Stomach smooth muscle (tissue), 2 donors: ENCODE data around the gene OR5C1.
A peak's percentile ranks its signal among the peaks of the same experiment; 100 is the strongest.
"Not testable (repeated sequence)": the region's sequence is repeated elsewhere in the genome, so short reads cannot be mapped to it uniquely, and the experiment has no call there.

ENCODE experiments used
- H3K27ac ChIP-seq: one replicate; pipeline ENCODE4 v1.7.0; 2013; ENCODE audit warnings: mild to moderate bottlenecking, low read length, inconsistent platforms
- H3K27me3 ChIP-seq, 2 donors: one replicate each; pipeline ENCODE4 v1.7.0; 2013; ENCODE audit warnings: low read length in 2 of 2; ENCODE audit not compliant: insufficient read depth in 2 of 2, control insufficient read depth in 1 of 2
- H3K36me3 ChIP-seq, 2 donors: one replicate each; pipeline ENCODE4 v1.7.0; 2013; ENCODE audit warnings: low read length in 2 of 2; ENCODE audit not compliant: control insufficient read depth in 2 of 2, insufficient read depth in 2 of 2
- H3K4me1 ChIP-seq: one replicate; pipeline ENCODE4 v1.7.0; 2013; ENCODE audit warnings: low read length; ENCODE audit not compliant: control insufficient read depth, insufficient read depth
- H3K4me3 ChIP-seq, 2 donors: one replicate each; pipeline ENCODE4 v1.7.0; 2013; ENCODE audit warnings: low read length in 2 of 2
- H3K9ac ChIP-seq, 2 donors: one replicate each; pipeline ENCODE4 v1.7.0; 2013; ENCODE audit warnings: low read length in 2 of 2, mild to moderate bottlenecking in 1 of 2
- H3K9me3 ChIP-seq, 2 donors: one replicate each; pipeline ENCODE4 v1.7.0; 2013; ENCODE audit warnings: low read length in 2 of 2; ENCODE audit not compliant: control insufficient read depth in 2 of 2
- donor health status: healthy.
- donor health status: Pancreatic carcinoma.

OR5C1 gene

DNA sequence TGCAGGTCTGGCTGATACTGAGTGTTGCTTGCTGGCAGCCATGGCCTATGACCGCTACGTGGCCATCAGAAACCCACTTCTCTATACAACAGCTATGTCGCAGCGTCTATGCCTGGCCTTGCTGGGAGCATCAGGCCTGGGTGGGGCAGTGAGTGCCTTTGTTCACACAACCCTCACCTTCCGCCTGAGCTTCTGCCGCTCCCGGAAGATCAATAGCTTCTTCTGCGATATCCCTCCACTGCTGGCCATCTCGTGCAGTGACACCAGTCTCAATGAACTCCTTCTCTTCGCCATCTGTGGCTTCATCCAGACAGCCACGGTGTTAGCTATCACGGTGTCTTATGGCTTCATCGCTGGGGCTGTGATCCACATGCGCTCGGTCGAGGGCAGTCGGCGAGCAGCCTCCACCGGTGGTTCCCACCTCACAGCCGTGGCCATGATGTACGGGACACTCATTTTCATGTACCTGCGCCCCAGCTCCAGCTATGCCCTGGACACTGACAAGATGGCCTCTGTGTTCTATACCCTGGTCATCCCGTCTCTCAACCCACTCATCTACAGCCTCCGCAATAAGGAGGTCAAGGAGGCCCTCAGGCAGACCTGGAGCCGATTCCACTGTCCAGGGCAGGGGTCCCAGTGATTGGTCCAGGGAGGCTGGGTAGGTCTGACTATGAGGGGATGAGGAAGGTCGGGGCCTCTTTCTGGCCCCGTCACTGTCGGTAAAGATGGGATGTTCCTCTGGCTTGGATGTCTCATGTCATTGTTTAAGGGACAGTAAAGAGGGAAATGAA, 718 bp downstream of the OR5C1 start:
- Histone ChIP-seq H3K4me3 (no peak overlapping the region), H3K27me3 (no peaks in the 10 kb centered on the region), H3K4me1 (no peaks in the 10 kb centered on the region), H3K9me3 (no peaks in the 10 kb centered on the region), H3K27ac (no peak overlapping the region), H3K36me3 (no peaks in the 10 kb centered on the region), H3K9ac (no peak overlapping the region)

DNA sequence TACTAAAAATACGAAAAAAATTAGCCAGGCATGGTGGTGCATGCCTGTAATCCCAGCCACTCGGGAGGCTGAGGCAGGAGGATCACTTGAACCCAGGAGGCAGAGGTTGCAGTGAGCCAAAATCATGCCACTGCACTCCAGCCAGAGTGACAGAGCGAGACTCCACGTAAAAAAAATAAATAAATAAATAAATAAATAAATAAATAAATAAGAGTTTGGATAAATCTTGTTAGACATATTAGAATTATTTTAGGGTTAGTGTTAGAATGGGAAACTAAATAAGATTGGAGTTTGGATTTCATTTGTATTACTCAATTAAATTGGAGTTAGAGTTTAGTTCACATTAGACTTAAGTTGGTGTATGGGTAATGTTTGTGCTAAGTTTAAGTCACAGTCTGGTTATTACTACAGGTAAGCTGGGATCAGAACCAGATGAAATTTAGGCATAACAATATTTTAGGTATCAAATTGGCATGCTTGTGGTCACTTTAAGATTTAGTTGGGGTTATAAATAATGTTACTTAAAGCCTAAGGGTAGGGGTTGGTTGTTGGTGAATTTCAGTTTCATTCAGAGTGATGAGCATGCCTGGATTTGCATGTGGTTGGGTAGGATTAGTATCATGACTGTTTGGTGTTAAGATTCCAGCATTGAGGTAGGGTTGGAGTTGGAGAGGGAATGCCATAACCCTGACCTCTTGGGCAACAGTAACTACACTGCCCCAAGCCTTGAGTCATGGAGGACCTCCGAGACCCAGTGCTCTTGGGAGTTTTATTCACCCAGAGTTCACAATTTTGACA, 3.3 kb downstream of the OR5C1 start:
- H3K27ac ChIP-seq: no peak overlapping the region
- H3K9me3 ChIP-seq: no peaks in the 10 kb centered on the region
- no peaks in the 10 kb centered on the region for H3K36me3 ChIP-seq
- H3K27me3 ChIP-seq: no peaks in the 10 kb centered on the region
- H3K4me1 ChIP-seq: no peaks in the 10 kb centered on the region
- H3K4me3 ChIP-seq: no peak overlapping the region
- no peak overlapping the region for H3K9ac ChIP-seq

DNA sequence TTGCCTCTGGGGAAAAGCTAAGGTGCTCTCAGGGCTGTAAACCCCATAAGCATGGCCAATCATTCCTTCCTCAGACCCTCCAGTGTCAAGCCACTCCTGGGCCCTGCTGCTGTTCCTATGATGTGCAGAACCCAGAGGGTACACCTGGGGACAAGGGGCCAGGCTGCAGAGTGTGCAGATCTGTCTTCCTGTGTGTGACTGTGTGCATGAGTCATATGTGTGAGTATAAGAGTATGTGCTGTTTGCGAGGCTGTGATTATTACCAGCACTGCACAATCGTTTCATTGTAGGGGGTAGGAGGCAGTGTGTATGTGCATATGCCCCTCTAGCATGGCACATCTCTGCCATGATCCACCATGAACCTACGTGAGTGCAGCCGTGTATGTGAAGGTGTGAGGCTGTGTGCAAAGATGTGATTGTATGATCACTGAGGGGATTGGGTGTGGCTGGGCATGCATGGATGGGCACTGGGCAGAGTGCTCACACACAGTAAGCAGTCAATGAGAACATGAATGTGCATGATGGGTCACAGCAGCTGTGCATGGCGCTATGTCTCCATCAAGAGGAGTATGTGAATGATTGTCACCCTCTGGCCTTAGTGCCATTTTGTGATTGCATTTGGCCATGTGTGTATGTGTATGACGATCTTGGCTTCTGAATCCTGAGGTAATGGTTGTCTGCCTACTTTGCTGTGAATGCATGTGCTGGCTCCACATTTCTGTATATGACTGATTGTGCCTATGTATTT, 8.8 kb downstream of the OR5C1 start:
- Histone ChIP-seq H3K4me3 (no peak overlapping the region), H3K27ac (no peak overlapping the region), H3K9me3 (no peaks in the 10 kb centered on the region), H3K27me3 (no peaks in the 10 kb centered on the region), H3K9ac (no peak overlapping the region), H3K36me3 (no peaks in the 10 kb centered on the region), H3K4me1 (no peaks in the 10 kb centered on the region)

DNA sequence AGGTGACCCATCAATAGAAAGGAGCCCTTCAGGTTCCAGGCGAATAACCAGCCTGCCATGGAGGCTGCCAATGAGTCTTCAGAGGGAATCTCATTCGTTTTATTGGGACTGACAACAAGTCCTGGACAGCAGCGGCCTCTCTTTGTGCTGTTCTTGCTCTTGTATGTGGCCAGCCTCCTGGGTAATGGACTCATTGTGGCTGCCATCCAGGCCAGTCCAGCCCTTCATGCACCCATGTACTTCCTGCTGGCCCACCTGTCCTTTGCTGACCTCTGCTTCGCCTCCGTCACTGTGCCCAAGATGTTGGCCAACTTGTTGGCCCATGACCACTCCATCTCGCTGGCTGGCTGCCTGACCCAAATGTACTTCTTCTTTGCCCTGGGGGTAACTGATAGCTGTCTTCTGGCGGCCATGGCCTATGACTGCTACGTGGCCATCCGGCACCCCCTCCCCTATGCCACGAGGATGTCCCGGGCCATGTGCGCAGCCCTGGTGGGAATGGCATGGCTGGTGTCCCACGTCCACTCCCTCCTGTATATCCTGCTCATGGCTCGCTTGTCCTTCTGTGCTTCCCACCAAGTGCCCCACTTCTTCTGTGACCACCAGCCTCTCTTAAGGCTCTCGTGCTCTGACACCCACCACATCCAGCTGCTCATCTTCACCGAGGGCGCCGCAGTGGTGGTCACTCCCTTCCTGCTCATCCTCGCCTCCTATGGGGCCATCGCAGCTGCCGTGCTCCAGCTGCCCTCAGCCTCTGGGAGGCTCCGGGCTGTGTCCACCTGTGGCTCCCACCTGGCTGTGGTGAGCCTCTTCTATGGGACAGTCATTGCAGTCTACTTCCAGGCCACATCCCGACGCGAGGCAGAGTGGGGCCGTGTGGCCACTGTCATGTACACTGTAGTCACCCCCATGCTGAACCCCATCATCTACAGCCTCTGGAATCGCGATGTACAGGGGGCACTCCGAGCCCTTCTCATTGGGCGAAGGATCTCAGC, 11.6 kb downstream of the OR5C1 start, which contains the start of gene OR1K1:
OR1K1 (plus strand) TSS at position 58 of the 995 bp plus-strand sequence; CDS start at position 58, 0 bp downstream.
- Histone ChIP-seq H3K36me3 (peaks cover 0 to 2% of the 10 kb centered on the region in 2 donors), H3K4me1 (no peaks in the 10 kb centered on the region), H3K9ac (no peak within 1 kb of the TSS), H3K27me3 (no peaks in the 10 kb centered on the region), H3K9me3 (no peaks in the 10 kb centered on the region), H3K27ac (no peak within 1 kb of the TSS), H3K4me3 (no peak within 1 kb of the TSS)

DNA sequence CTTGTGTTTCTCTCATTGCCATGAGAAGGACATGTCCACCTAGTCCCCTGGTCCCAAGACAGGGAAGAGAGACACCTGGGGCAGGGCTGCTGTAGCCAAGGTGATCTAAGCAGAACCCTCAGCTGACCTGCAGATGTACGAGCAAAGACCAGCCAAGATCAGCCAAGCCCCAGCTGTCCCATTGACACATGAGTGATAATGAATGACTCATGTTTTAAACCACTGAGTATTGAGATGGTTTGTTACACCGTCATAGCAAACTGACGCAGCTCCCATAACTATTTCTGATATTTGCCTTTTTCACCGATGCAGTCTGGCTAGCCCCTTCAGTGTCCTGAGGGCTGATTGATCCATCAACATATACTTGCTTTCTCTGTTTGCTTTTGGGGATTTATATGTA, 17.9 kb downstream of the OR5C1 start:
- Histone ChIP-seq H3K9me3 (no peaks in the 10 kb centered on the region), H3K27me3 (no peaks in the 10 kb centered on the region), H3K36me3 (peaks cover 0 to 2% of the 10 kb centered on the region in 2 donors), H3K9ac (no peak overlapping the region), H3K4me1 (no peaks in the 10 kb centered on the region), H3K27ac (no peak overlapping the region), H3K4me3 (no peak overlapping the region)

DNA sequence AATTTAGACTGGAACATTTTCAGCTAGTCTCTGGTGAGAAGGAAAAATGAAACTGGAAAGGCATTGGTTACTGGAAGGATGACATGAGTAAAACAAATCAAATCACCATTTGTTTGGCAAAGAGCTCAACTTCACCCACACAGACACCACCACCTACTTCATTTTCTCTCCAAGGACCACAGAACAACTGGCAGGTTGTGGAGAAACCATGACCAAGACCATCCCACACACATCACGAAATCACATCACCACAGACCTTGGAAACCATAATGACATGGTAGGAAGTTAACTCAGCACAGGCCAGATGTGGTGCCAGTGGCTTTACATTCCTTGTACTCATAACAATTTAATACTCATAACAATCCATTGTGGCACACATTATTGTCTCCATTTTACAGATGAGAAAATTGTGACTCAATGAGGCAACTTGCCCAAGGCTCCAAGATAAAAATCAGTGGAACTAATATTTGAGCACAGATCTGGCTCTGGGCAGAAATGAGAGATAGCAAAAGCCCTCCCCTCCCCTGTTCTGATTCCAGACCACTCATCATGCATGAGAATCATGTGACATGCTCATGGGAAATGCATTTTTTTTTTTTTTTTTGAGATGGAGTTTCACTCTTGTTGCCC, 18.7 kb downstream of the OR5C1 start:
- H3K4me1 ChIP-seq: no peaks in the 10 kb centered on the region
- H3K9ac ChIP-seq: no peak overlapping the region
- H3K27ac ChIP-seq: no peak overlapping the region
- H3K4me3 ChIP-seq: no peak overlapping the region
- H3K27me3 ChIP-seq: no peaks in the 10 kb centered on the region
- H3K36me3 ChIP-seq: peaks cover 0 to 2% of the 10 kb centered on the region in 2 donors
- H3K9me3 ChIP-seq: no peaks in the 10 kb centered on the region

DNA sequence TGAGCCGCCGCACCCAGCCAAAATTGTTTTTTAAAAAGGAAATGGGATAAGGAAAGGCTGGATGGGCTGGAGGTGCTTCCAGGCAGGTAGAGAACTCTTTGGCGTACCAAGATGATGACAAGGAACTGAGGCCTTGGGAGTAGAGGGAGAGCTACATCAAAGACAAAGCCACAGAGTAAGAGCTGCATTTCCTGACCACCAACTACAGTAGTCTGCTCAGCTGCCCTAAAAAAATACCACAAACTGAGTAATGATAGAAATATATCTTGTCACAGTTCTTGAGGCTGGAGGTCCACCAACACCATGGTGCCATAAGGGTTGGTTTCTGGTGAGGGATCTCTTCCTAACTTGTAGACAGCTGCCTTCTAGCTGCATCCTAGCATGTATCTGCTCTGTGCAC, 19.4 kb downstream of the OR5C1 start:
- H3K9ac ChIP-seq: no peak overlapping the region

DNA sequence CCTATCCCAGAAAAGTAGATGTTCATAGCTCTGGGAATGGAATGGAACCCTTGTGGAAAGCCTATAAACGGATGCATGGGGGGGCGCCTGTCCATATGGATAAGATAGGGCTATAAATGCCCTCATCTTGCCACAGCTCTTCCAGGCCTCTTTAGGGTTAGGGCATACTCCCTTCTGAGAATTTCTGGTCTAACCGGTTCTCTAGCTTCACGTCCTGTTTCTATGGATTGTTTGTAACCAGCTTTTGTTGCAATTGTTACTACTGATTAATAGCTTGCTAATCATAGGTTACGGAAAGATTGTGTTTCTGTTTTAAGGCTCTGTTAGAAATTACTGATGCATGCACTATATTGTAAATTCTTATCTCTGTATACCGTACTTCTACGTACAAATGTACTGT, 20.5 kb downstream of the OR5C1 start:
- H3K4me3 ChIP-seq, H3K27me3 ChIP-seq, H3K27ac ChIP-seq, H3K9ac ChIP-seq, H3K36me3 ChIP-seq, H3K4me1 ChIP-seq, H3K9me3 ChIP-seq: not testable (repeated sequence)

More for the DNA sequence above, 19.4 kb downstream of the OR5C1 start:
- Histone ChIP-seq H3K27ac (no peak overlapping the region), H3K27me3 (no peaks in the 10 kb centered on the region), H3K9me3 (no peaks in the 10 kb centered on the region), H3K4me1 (no peaks in the 10 kb centered on the region), H3K36me3 (peaks cover 0 to 2% of the 10 kb centered on the region in 2 donors), H3K4me3 (no peak overlapping the region)

DNA sequence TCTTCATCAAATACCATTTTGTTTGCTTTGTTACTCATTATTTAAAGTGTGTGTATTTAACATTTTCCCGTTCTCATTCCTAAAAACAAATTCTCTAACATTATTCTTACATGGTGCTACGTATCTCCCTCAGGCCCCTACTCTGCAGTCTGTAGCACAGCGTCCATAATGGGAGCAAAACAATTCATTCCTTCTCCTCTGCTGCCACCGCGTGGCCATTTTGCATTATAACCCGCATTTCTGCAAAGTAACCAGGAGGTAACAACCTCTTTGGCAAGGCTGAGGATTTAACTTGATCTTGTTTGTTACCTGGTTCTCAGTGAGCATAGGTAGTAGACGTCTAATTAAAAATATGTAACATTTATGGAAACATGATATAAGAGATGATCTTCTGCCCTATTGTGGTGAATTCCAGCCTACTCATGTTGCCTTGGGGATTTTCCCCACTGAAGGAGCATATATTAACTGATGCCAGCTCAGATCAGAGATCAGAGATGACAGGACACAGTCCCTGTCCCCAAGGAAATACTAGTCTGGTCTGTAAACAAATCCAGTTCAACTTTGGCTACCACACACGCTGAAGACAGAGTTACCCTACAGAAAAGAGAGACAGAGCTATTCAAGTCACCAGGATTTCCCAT, 21.7 kb downstream of the OR5C1 start:
- H3K9me3 ChIP-seq: no peaks in the 10 kb centered on the region
- no peaks in the 10 kb centered on the region for H3K27me3 ChIP-seq
- H3K27ac ChIP-seq: no peak overlapping the region
- no peaks in the 10 kb centered on the region for H3K4me1 ChIP-seq
- H3K36me3 ChIP-seq: no peaks in the 10 kb centered on the region
- H3K9ac ChIP-seq: no peak overlapping the region
- peak overlapping the region in 1 of 2 donors; percentile 35 for H3K4me3 ChIP-seq
